G401.6 (cell line): ENCODE data around the gene GMFB.

ENCODE experiments used
- FAIRE-seq: peaks from 2 replicates; lab custom pipeline; 2012; peaks lifted over from hg19 to GRCh38; lab: Jason Lieb, UNC

Gene GMFB

GRCh38 chr14:54490445-54491175 lies 1.8 kb upstream of the GMFB start:
- no peak for FAIRE-seq

GRCh38 chr14:54489731-54490444 lies 1.1 kb upstream of the GMFB start:
- no peak for FAIRE-seq

GRCh38 chr14:54489318-54489683 lies 521 bp upstream of the GMFB start:
- FAIRE-seq, result no peak

- no peak for FAIRE-seq
Observed at GRCh38 chr14:54488318-54488645, 498 bp downstream of the GMFB start.

- FAIRE-seq, result peak; percentile 66
Observed at GRCh38 chr14:54487771-54488170, 1.0 kb downstream of the GMFB start.

GRCh38 chr14:54486685-54487084 lies 2.1 kb downstream of the GMFB start:
- no peak for FAIRE-seq

GRCh38 chr14:54483846-54484245 lies 4.9 kb downstream of the GMFB start:
- FAIRE-seq, result peak; percentile 79

GRCh38 chr14:54483073-54483745 lies 5.6 kb downstream of the GMFB start:
- no peak for FAIRE-seq

GRCh38 chr14:54481695-54482094 lies 7.1 kb downstream of the GMFB start:
- FAIRE-seq, result no peak

- FAIRE-seq, result peak; percentile 88
Observed at GRCh38 chr14:54480830-54481562, 7.8 kb downstream of the GMFB start.

- peak; percentile 89 for FAIRE-seq
Observed at GRCh38 chr14:54478636-54479215, 10.1 kb downstream of the GMFB start.

- no peak for FAIRE-seq
Observed at GRCh38 chr14:54475911-54476310, 12.9 kb downstream of the GMFB start.

GRCh38 chr14:54475187-54475899 lies 13.4 kb downstream of the GMFB start:
- peak; percentile 77 for FAIRE-seq

- peak; percentile 6 for FAIRE-seq
Observed at GRCh38 chr14:54474232-54474793, 14.5 kb downstream of the GMFB start.

GRCh38 chr14:54472315-54472714 lies 16.5 kb downstream of the GMFB start:
- no peak for FAIRE-seq

GRCh38 chr14:54471641-54472040 lies 17.1 kb downstream of the GMFB start:
- FAIRE-seq, result no peak

- FAIRE-seq, result no peak
Observed at GRCh38 chr14:54470701-54471100, 18.1 kb downstream of the GMFB start.

- no peak for FAIRE-seq
Observed at GRCh38 chr14:54467280-54467679, 21.5 kb downstream of the GMFB start.

GRCh38 chr14:54465654-54466053 lies 23.1 kb downstream of the GMFB start:
- no peak for FAIRE-seq

GRCh38 chr14:54462048-54462447 lies 26.7 kb downstream of the GMFB start:
- FAIRE-seq, result no peak

- no peak for FAIRE-seq
Observed at GRCh38 chr14:54459106-54459505, 29.7 kb downstream of the GMFB start.
